A549 treated with CpdA at 1 μM for 4 hours (cell line): ENCODE results near the gene CTXND2. TPM values are rescaled to one million over a fixed set of nuclear protein-coding genes. Genes with fewer than 3 reads are reported as not detected.

Source experiments
- total RNA-seq: library from RNA; stranded (reverse); fragments of 200-300 nt; extraction: Qiagen RNA extraction; gene quantifications from 5 replicates; pipeline ENCODE4 v1.2.3, GENCODE V29; 2022; ENCODE audit warnings: low read depth

CTXND2 gene
- not detected in 5 replicates for total RNA-seq

DNA sequence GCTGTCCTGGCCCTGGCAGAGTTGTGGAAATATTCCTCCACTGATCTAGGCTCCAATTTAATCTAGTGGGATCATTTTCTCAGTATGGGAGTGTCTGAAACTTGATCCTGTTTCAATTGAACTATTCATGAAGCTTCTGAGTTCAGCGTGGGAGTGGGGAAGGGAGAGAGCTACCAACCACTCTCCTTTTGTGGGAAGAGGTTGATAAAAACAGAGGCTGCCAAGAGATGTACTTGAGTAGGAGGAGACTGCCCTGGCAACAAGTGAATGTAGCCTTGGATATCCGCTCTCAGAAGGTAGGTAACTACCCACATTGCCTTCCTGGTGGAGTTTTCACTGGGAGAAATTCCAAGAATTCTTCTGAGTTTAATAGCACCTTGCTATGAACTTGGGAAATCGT is at the start of gene CTXND2:
TSS of gene CTXND2 (plus strand) at position 119 of the 400 bp plus-strand sequence. CDS start 25,179 bp downstream, outside the sequence.

DNA sequence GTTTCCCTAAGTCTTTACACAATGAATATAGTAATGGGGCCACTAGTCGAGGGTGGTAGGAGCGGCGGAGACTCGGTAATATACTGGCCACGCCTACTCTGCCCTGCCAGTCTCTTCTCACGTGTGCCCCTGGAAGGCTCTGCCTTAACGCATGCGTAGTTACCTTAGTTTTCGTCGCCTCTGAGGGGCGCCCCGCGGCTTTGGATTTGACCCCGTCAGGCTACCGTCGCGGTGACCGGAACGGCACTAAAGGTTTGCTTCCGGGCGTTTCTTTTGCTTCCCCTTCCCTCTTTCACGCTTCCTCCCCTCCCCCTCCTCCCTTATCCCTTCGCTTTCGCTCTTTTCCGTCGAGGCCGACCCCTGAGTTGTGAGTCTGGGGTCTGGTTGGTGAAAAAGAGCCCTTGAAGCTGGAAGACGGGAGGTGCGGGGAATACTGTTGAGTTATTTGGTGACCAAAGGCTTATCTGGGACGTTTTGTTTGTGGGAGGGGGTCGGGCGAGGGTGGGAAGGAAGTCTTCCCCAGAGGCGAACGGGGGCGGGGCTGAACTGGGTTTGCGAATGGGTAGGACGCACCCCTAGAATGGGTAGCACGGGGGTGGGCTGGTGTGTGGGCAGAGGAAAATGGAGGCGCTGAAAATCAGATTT is 39.3 kb downstream of the CTXND2 start, which contains the start of gene SETDB1:
TSS of gene SETDB1 (plus strand) at position 267 of the 645 bp plus-strand sequence. CDS start 1,352 bp downstream, outside the sequence.

Other genes with a start within 250 kb of the CTXND2 start
- gene GOLPH3L, start 190.0 kb upstream of the CTXND2 start, total RNA-seq: 15.1 to 21.1 TPM (median 17.1 TPM) in 5 replicates
- 6.4 to 10.5 TPM (median 7.1 TPM) in 5 replicates for gene HORMAD1, start 166.2 kb upstream of the CTXND2 start, total RNA-seq
- gene CTSS, start 121.4 kb upstream of the CTXND2 start, total RNA-seq: 14.6 to 21.0 TPM (median 17.2 TPM) in 5 replicates
- gene CTSK, start 78.9 kb upstream of the CTXND2 start, total RNA-seq: 1.7 to 2.2 TPM (median 1.8 TPM) in 5 replicates
- 9.9 to 13.0 TPM (median 12.7 TPM) in 5 replicates for gene ARNT, start 10.5 kb upstream of the CTXND2 start, total RNA-seq
- 22.9 to 24.6 TPM (median 23.6 TPM) in 5 replicates for gene SETDB1, start 39.2 kb downstream of the CTXND2 start, total RNA-seq
- 249 to 266 TPM (median 256 TPM) in 5 replicates for gene CERS2, start 87.7 kb downstream of the CTXND2 start, total RNA-seq
- 0.70 to 1.3 TPM (median 0.83 TPM) in 5 replicates for gene ANXA9, start 95.2 kb downstream of the CTXND2 start, total RNA-seq
- gene MINDY1, start 119.8 kb downstream of the CTXND2 start, total RNA-seq: 2.4 to 3.7 TPM (median 3.0 TPM) in 5 replicates
- 12.4 to 16.7 TPM (median 14.9 TPM) in 5 replicates for gene PRUNE1, start 121.3 kb downstream of the CTXND2 start, total RNA-seq
- gene BNIPL, start 149.4 kb downstream of the CTXND2 start, total RNA-seq: 0.09 to 0.12 TPM (median 0.11 TPM) in 4 of 5 replicates, not detected in the other
- gene C1orf56, start 160.6 kb downstream of the CTXND2 start, total RNA-seq: 5.5 to 9.1 TPM (median 7.4 TPM) in 5 replicates
- gene CDC42SE1, start 172.5 kb downstream of the CTXND2 start, total RNA-seq: 68.9 to 77.7 TPM (median 75.0 TPM) in 5 replicates
- gene MLLT11, start 173.3 kb downstream of the CTXND2 start, total RNA-seq: 15.1 to 18.7 TPM (median 17.2 TPM) in 5 replicates
- 2.1 to 3.9 TPM (median 3.8 TPM) in 5 replicates for gene GABPB2, start 183.6 kb downstream of the CTXND2 start, total RNA-seq